GM12878 (cell line): ENCODE results near the gene GPC6. TPM values are rescaled to one million over a fixed set of nuclear protein-coding genes. Genes with fewer than 3 reads are reported as not detected.

Experiments used
- ATAC-seq: fragments of 200-7000 bp; cut with Tn5 transposase; 3 replicates; pipeline ENCODE4 v1.9.1; 2020; ENCODE audit warnings: mild to moderate bottlenecking, moderate library complexity
- BruUV-seq: library from RNA; stranded (reverse); fragments of 400-500 nt; replicated peaks from 2 replicates; lab custom pipeline; 2021; lab: Mats Ljungman, UMichigan
- CTCF ChIA-PET: fragments of 300-600 bp; sonication (Branson Sonifier 250); formaldehyde crosslinking; extraction: SDS; loops from one replicate; lab custom pipeline; 2021; ENCODE audit warnings: inconsistent platforms; lab: Yijun Ruan, JAX
- POLR2A ChIA-PET: fragments of 350-600 bp; formaldehyde crosslinking; extraction: SDS; loops from one replicate; lab custom pipeline; 2021; ENCODE audit warnings: inconsistent platforms; lab: Charles Lee
- RAD21 ChIA-PET: fragments of 300-600 bp; sonication (Branson Sonifier 250); formaldehyde crosslinking; loops from one replicate; lab custom pipeline; 2023; ENCODE audit warnings: antibody characterized with exemption; ENCODE audit not compliant: unreplicated experiment; lab: Charles Lee
- SMC1A ChIA-PET: fragments of 300-600 bp; sonication (Branson Sonifier 250); formaldehyde crosslinking; loops from one replicate; lab custom pipeline; 2023; ENCODE audit not compliant: unreplicated experiment, uncharacterized antibody; lab: Charles Lee
- DNase-seq: peaks from one replicate; pipeline ENCODE4 v3.0.0-alpha.2; 2011; ENCODE audit warnings: low read depth, low spot score
- FAIRE-seq: peaks from 3 replicates; lab custom pipeline; 2011; peaks lifted over from hg19 to GRCh38; lab: Jason Lieb, UNC
- H2AFZ ChIP-seq: 2 replicates; pipeline ENCODE4 v1.6.0; 2011; ENCODE audit warnings: low read depth, low read length, control low read depth; ENCODE audit not compliant: control insufficient read depth
- H3K27ac ChIP-seq: 2 replicates; pipeline ENCODE4 v1.5.1; 2011; ENCODE audit warnings: control low read depth; ENCODE audit not compliant: control insufficient read depth, insufficient read depth
- H3K27me3 ChIP-seq, 2 experiments: replicated peaks in 1 of 2; 2 replicates each; pipeline versions ENCODE4 v1.6.0 to v1.6.1; 2011; ENCODE audit warnings: low read length in 1 of 2; ENCODE audit not compliant: control insufficient read depth in 2 of 2, insufficient read depth in 2 of 2
- H3K36me3 ChIP-seq, 2 experiments: 2 replicates each; pipeline ENCODE4 v1.5.1; 2011; ENCODE audit warnings: low read length in 1 of 2; ENCODE audit not compliant: control insufficient read depth in 2 of 2, insufficient read depth in 2 of 2
- H3K4me1 ChIP-seq: 2 replicates; pipeline ENCODE4 v1.6.1; 2011; ENCODE audit warnings: mild to moderate bottlenecking, low read length, moderate library complexity, mixed read lengths; ENCODE audit not compliant: control insufficient read depth, insufficient read depth
- H3K4me2 ChIP-seq: 2 replicates; pipeline ENCODE4 v1.6.0; 2011; ENCODE audit warnings: control low read depth; ENCODE audit not compliant: control insufficient read depth, insufficient read depth
- H3K4me3 ChIP-seq: fragments of 200-600 bp; sonication (generic); 2 replicates; pipeline ENCODE4 v1.5.1; 2016
- H3K79me2 ChIP-seq: 2 replicates; pipeline ENCODE4 v1.6.0; 2011; ENCODE audit warnings: low read length; ENCODE audit not compliant: control insufficient read depth, insufficient read depth
- H3K9ac ChIP-seq: 2 replicates; pipeline ENCODE4 v1.8.0; 2011; ENCODE audit warnings: low read length, control low read depth, mixed read lengths; ENCODE audit not compliant: control insufficient read depth, insufficient read depth
- H3K9me3 ChIP-seq: replicated peaks from 3 replicates; pipeline ENCODE4 v1.5.1; 2011; ENCODE audit warnings: mild to moderate bottlenecking, low read length; ENCODE audit not compliant: control insufficient read depth, insufficient read depth
- H4K20me1 ChIP-seq: 2 replicates; pipeline ENCODE4 v1.6.0; 2011; ENCODE audit not compliant: control insufficient read depth, insufficient read depth
- BHLHE40 ChIP-seq, 2 experiments: fragments of 450-650 bp in 1 of 2; IDR thresholded peaks; 2 replicates each; pipeline ENCODE4 v1.6.1; 2011 to 2017; ENCODE audit warnings: low read depth in 2 of 2, borderline replicate concordance in 1 of 2, improper control_type of control experiment in 1 of 2, low read length in 1 of 2, mild to moderate bottlenecking in 1 of 2
- CHD2 ChIP-seq: IDR thresholded peaks from 2 replicates; pipeline ENCODE4 v1.6.1; 2011; ENCODE audit warnings: low read depth, low read length, improper control_type of control experiment, borderline replicate concordance
- E4F1 ChIP-seq: fragments of 450-650 bp; IDR thresholded peaks from 2 replicates; pipeline ENCODE4 v1.6.1; 2018; ENCODE audit warnings: borderline replicate concordance, mild to moderate bottlenecking; ENCODE audit not compliant: partially characterized antibody
- HDAC2 ChIP-seq: fragments of 200-600 bp; sonication (generic); IDR thresholded peaks from 2 replicates; pipeline ENCODE4 v1.6.1; 2017
- IRF5 ChIP-seq: fragments of 450-650 bp; IDR thresholded peaks from 2 replicates; pipeline ENCODE4 v1.6.1; 2017; ENCODE audit warnings: borderline replicate concordance
- RELB ChIP-seq: fragments of 450-650 bp; IDR thresholded peaks from 2 replicates; pipeline ENCODE4 v1.6.1; 2017; ENCODE audit warnings: low read depth, mild to moderate bottlenecking, moderate library complexity
- STAT1 ChIP-seq: fragments of 450-650 bp; conservative IDR thresholded peaks from 2 replicates; pipeline ENCODE4 v1.6.1; 2014; ENCODE audit warnings: antibody characterized with exemption, mild to moderate bottlenecking
- ZNF207 ChIP-seq: fragments of 450-650 bp; IDR thresholded peaks from 2 replicates; pipeline ENCODE4 v1.6.1; 2014; ENCODE audit warnings: antibody characterized with exemption, mild to moderate bottlenecking, borderline replicate concordance
- ZNF24 ChIP-seq: fragments of 450-650 bp; IDR thresholded peaks from 2 replicates; pipeline ENCODE4 v1.6.1; 2017; ENCODE audit warnings: antibody characterized with exemption, mild to moderate bottlenecking
- WGBS: methylation state at CpG from one replicate; pipeline ENCODE4 v1.1.6; 2016; ENCODE audit warnings: low lambda C conversion rate; ENCODE audit not compliant: insufficient replicate concordance, insufficient coverage; ENCODE audit errors: missing lambda C conversion rate; 5-methylcytosine and 5-hydroxymethylcytosine counted together
- in situ Hi-C: fragments of 300-500 bp; cut with MboI; formaldehyde crosslinking; loops from 9 replicates; pipeline ENCODE4 v1.14.3; 2018; ENCODE audit warnings: mixed read lengths
- intact Hi-C: fragments of 100-400 bp; cut with micrococcal nuclease; formaldehyde crosslinking; loops from one replicate; pipeline ENCODE4 v1.14.2; 2022; ENCODE audit not compliant: unreplicated experiment
- polyA plus RNA-seq, 11 experiments: library from polyadenylated mRNA; depleted of rRNA in 4 of 11; unstranded in 6 of 11; stranded (reverse) in 5 of 11; fragments of >200 nt; fragmentation: Nextera tagmentation in 4 of 11; fragmentation: Illumina TruSeq in 1 of 11; extraction: Ambion mirVana in 4 of 11; extraction: Trizol in 1 of 11; gene quantifications; 1 replicate in 1 of 11; 2 replicates in 10 of 11; pipeline versions ENCODE4 v1.2.1 to v1.2.3, GENCODE V29; 2011 to 2016; ENCODE audit warnings: inconsistent platforms in 2 of 11, missing spikeins in 2 of 11, low read depth in 1 of 11
- total RNA-seq, 4 experiments: library from RNA; depleted of rRNA in 3 of 4; stranded (reverse); fragments of >200 nt in 3 of 4; fragmentation: Illumina TruSeq in 1 of 4; extraction: Trizol in 1 of 4; gene quantifications; 2 replicates each; pipeline versions ENCODE4 v1.2.1 to v1.2.3, GENCODE V29; 2013 to 2021

The GPC6 gene
- total and polyA plus RNA-seq, 10 of the 15 experiments (the other 5 are each of a cell fraction or from before 2014, with no cell fraction given), result 0.03 to 0.04 (median 0.03) TPM; not detected in 7

- TF ChIP-seq RELB (no peak), ZNF207 (no peak), HDAC2 (no peak), BHLHE40 (IDR thresholded peaks at IDR 0.05; ENCODE audit: borderline replicate concordance in 1 of 2, low read depth in 2 of 2, low read length in 1 of 2) (no peak), CHD2 (no peak), STAT1 (no peak), E4F1 (no peak)
These were observed 150.6 kb downstream of the GPC6 start (continued) for GRCh38 chr13:93377196-93377595.

- 37% methylated on average over 2 of the region's 2 CpGs for WGBS
- FAIRE-seq (no peak), ATAC-seq (no peak), DNase-seq (no peak)
- Histone ChIP-seq H3K36me3 (no peaks in the 10 kb centered on the region), H3K9me3 (no peaks in the 10 kb centered on the region), H3K27ac (no peak overlapping the region), H3K27me3 (no peaks in the 10 kb centered on the region), H3K9ac (no peak overlapping the region), H3K79me2 (no peaks in the 10 kb centered on the region), H3K4me3 (no peak overlapping the region), H2AFZ (no peak overlapping the region), H3K4me2 (no peak overlapping the region), H4K20me1 (no peaks in the 10 kb centered on the region), H3K4me1 (no peaks in the 10 kb centered on the region)
- ChIA-PET CTCF (interaction anchor here (0.5 kb wide), 1 partner anchor 66 kb away, joined by 3 read pairs; no protein-coding TSS in a partner anchor), SMC1A (no interaction called here), RAD21 (no interaction called here), POLR2A (no interaction called here)
- no TSS peak for BruUV-seq
- intact Hi-C loops, result no loop called here
- TF ChIP-seq ZNF24 (no peak), IRF5 (no peak)
- in situ Hi-C loops, result no loop called here
These were observed 151.6 kb downstream of the GPC6 start for GRCh38 chr13:93378184-93378583.
